Bronchial smooth muscle cell (primary cell): ENCODE measurements around the gene UGT2A3. TPM values are rescaled to one million over a fixed set of nuclear protein-coding genes. Genes with fewer than 3 reads are reported as not detected.

ENCODE experiments used
- total RNA-seq: library from RNA; depleted of rRNA; stranded (reverse); fragments of >200 nt; gene quantifications from 2 replicates; pipeline ENCODE4 v1.2.1, GENCODE V29; 2014

Gene UGT2A3
- not detected in 2 replicates for total RNA-seq

DNA sequence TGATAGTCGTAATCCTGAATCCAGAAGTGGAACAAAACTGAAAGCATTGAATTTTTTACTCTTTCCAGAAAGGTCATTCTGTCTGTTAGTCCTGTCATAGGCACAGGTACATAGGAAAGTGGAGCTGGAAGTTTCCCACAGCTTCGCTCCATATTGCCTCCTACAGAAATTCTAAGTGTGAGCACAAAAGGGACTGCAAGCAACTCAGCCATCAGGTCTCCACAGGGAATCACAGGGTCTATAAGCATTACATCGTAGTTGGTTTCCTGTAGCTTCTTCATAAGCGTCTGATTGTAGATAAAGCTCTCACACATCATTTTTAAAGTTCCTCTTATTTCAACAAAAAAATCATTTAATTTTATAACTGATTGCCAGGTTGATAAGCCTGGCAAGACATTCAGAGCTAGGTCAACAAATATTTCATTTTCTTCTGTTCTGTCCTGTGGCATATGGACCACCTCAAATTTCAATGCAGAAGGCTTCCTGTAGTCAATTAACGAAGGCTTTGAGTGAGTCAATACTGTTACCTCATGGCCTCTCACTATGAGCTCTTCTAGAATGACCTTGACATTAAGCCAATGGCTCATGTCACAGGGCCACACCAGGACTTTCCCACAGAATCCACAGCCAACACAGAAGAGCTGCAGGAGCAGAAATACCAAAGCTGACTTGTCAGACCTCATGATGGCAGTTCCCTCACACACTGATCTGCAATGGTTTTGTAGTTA, at the start of gene UGT2A3:
UGT2A3 (minus strand) TSS at position 727 of the 728 bp plus-strand sequence; CDS start at position 683, 44 bp downstream.

Other genes with a start within 250 kb of the UGT2A3 start
- gene UGT2B10, start 135.8 kb downstream of the UGT2A3 start, total RNA-seq, result not detected in 2 replicates
- not detected in 2 replicates for gene UGT2B7, start 144.7 kb upstream of the UGT2A3 start, total RNA-seq